ENCODE data around the gene RHBG. TPM values are rescaled to one million over a fixed set of nuclear protein-coding genes. Genes with fewer than 3 reads are reported as not detected.
"Not testable (repeated sequence)": the region's sequence is repeated elsewhere in the genome, so short reads cannot be mapped to it uniquely, and the experiment has no call there.

The RHBG gene
- polyA plus RNA-seq (2013, experiment 1 of 2): 0.88 TPM
- 0.97 TPM for polyA plus RNA-seq (2013, experiment 2 of 2)

- Histone ChIP-seq H2AK5ac (ENCODE audit: low read length) (no peak within 1 kb of the TSS), H2BK15ac (replicated peaks; ENCODE audit: low read depth) (no peak within 1 kb of the TSS), H3K36me3 (ENCODE audit: control insufficient read depth, insufficient read depth, low read length) (no peaks in the 10 kb centered on the region), H3K4me3 (ENCODE audit: low read length) (peak within 1 kb of the TSS; percentile 55), H3K56ac (ENCODE audit: low read length) (peak within 1 kb of the TSS; percentile 95), H3K27me3 (ENCODE audit: insufficient read depth, low read length, poor library complexity) (no peaks in the 10 kb centered on the region), H4K5ac (ENCODE audit: low read length) (no peak within 1 kb of the TSS), H3K4me2 (ENCODE audit: low read length) (peak within 1 kb of the TSS; percentile 92), H3K79me1 (ENCODE audit: low read length) (no peaks in the 10 kb centered on the region), H3K23ac (ENCODE audit: low read length) (peak within 1 kb of the TSS; percentile 81), H4K8ac (ENCODE audit: low read depth, low read length) (no peak within 1 kb of the TSS), H2BK120ac (ENCODE audit: low read depth, low read length) (no peak within 1 kb of the TSS), H3K9ac (ENCODE audit: low read length) (peak within 1 kb of the TSS; percentile 84), H3K79me2 (ENCODE audit: control insufficient read depth, insufficient read depth, low read length) (no peaks in the 10 kb centered on the region), H3K27ac (ENCODE audit: low read depth, low read length) (no peak within 1 kb of the TSS), H2BK5ac (ENCODE audit: low read length) (peak within 1 kb of the TSS; percentile 70), H3K4me1 (ENCODE audit: control insufficient read depth, low read depth, low read length) (peaks cover 10% of the 10 kb centered on the region), H3K18ac (ENCODE audit: low read length) (peak within 1 kb of the TSS; percentile 21), H3K4ac (ENCODE audit: low read depth, low read length) (no peak within 1 kb of the TSS)
- no CpG with 5 or more reads among the region's 48 CpGs for WGBS (ENCODE audit: extremely low coverage, insufficient coverage, low lambda C conversion rate)
- peak; percentile 81 for DNase-seq
Observed at GRCh38 chr1:156368889-156369684, at the start of gene RHBG. RHBG (plus strand) TSS chr1:156369211; CDS start chr1:156369250, 39 bp downstream.

DNA sequence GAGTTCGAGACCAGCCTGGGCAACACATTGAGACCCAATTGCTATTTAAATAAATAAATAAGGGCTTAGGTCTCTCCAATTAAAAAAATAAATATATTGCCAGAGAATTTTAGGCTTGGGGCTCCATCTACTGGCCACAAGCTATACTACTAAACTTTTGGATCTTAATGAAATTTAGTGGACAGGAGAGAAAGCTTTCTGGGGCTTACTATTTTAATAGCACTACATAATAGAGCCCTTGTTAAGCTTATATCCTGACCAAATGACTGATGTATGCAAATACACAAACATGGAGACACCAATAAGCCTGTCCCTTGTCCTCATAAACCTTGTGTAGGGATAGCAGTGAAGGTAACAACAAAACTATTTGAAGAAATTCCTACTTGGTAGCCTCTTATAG is 49.3 kb upstream of the RHBG start:
- Histone ChIP-seq H3K4me3 (ENCODE audit: low read length) (no peak overlapping the region), H2AK5ac (ENCODE audit: low read length) (no peak overlapping the region), H3K79me2 (ENCODE audit: control insufficient read depth, insufficient read depth, low read length) (no peaks in the 10 kb centered on the region), H3K36me3 (ENCODE audit: control insufficient read depth, insufficient read depth, low read length) (peaks cover 31% of the 10 kb centered on the region), H2BK15ac (replicated peaks; ENCODE audit: low read depth) (no peak overlapping the region), H3K79me1 (ENCODE audit: low read length) (peaks cover 2% of the 10 kb centered on the region), H4K5ac (ENCODE audit: low read length) (no peak overlapping the region), H3K27ac (ENCODE audit: low read depth, low read length) (no peak overlapping the region), H3K18ac (ENCODE audit: low read length) (no peak overlapping the region), H3K4me1 (ENCODE audit: control insufficient read depth, low read depth, low read length) (no peaks in the 10 kb centered on the region), H2BK5ac (ENCODE audit: low read length) (no peak overlapping the region), H2BK120ac (ENCODE audit: low read depth, low read length) (no peak overlapping the region), H3K9ac (ENCODE audit: low read length) (no peak overlapping the region), H4K8ac (ENCODE audit: low read depth, low read length) (no peak overlapping the region), H3K27me3 (ENCODE audit: insufficient read depth, low read length, poor library complexity) (no peaks in the 10 kb centered on the region), H3K4me2 (ENCODE audit: low read length) (no peak overlapping the region), H3K23ac (ENCODE audit: low read length) (no peak overlapping the region), H3K56ac (ENCODE audit: low read length) (no peak overlapping the region), H3K4ac (ENCODE audit: low read depth, low read length) (no peak overlapping the region)
- no CpG with 5 or more reads among the region's 1 CpG for WGBS (ENCODE audit: extremely low coverage, insufficient coverage, low lambda C conversion rate)
- peak; percentile 22 for DNase-seq

- no peaks in the 10 kb centered on the region for H3K27me3 ChIP-seq (ENCODE audit: insufficient read depth, low read length, poor library complexity)
- no peak overlapping the region for H3K9ac ChIP-seq (ENCODE audit: low read length)
- H3K36me3 ChIP-seq (ENCODE audit: control insufficient read depth, insufficient read depth, low read length): peaks cover 31% of the 10 kb centered on the region
- no peak overlapping the region for H3K23ac ChIP-seq (ENCODE audit: low read length)
- H3K4ac ChIP-seq (ENCODE audit: low read depth, low read length): no peak overlapping the region
- DNase-seq: no peak
- H4K5ac ChIP-seq (ENCODE audit: low read length): no peak overlapping the region
- H2BK5ac ChIP-seq (ENCODE audit: low read length): no peak overlapping the region
- no peak overlapping the region for H3K18ac ChIP-seq (ENCODE audit: low read length)
- H3K4me3 ChIP-seq (ENCODE audit: low read length): no peak overlapping the region
- no peak overlapping the region for H4K8ac ChIP-seq (ENCODE audit: low read depth, low read length)
- no peak overlapping the region for H3K27ac ChIP-seq (ENCODE audit: low read depth, low read length)
- no peak overlapping the region for H3K56ac ChIP-seq (ENCODE audit: low read length)
- H3K79me1 ChIP-seq (ENCODE audit: low read length): peaks cover 2% of the 10 kb centered on the region
- H2AK5ac ChIP-seq (ENCODE audit: low read length): no peak overlapping the region
- H3K79me2 ChIP-seq (ENCODE audit: control insufficient read depth, insufficient read depth, low read length): no peaks in the 10 kb centered on the region
- no CpG with 5 or more reads among the region's 3 CpGs for WGBS (ENCODE audit: extremely low coverage, insufficient coverage, low lambda C conversion rate)
- H3K4me2 ChIP-seq (ENCODE audit: low read length): no peak overlapping the region
- no peak overlapping the region for H2BK120ac ChIP-seq (ENCODE audit: low read depth, low read length)
- H2BK15ac ChIP-seq (replicated peaks; ENCODE audit: low read depth): no peak overlapping the region
- H3K4me1 ChIP-seq (ENCODE audit: control insufficient read depth, low read depth, low read length): no peaks in the 10 kb centered on the region
Observed at GRCh38 chr1:156320560-156320959, 48.5 kb upstream of the RHBG start.

DNA sequence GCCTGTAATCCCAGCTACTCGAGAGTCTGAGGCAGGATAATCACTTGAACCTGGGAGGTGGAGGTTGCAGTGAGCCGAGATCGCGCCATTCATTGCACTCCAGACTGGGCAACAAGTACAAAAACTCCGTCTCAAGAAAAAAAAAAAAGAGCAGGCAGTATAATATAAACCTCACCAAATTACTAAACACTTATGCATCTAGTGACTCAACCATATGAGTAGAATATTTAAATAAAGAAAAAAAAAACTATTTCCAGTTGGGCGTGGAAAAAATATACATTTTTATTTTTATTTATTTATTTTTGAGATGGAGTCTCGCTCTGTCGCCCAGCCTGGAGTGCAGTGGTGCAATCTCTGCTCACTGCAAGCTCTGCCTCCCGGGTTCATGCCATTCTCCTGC is 45.8 kb upstream of the RHBG start:
- not testable (repeated sequence) for H3K23ac ChIP-seq (ENCODE audit: low read length); H2BK15ac ChIP-seq (replicated peaks; ENCODE audit: low read depth); H3K4me2 ChIP-seq (ENCODE audit: low read length); H2BK120ac ChIP-seq (ENCODE audit: low read depth, low read length); H2AK5ac ChIP-seq (ENCODE audit: low read length); H3K56ac ChIP-seq (ENCODE audit: low read length); H4K8ac ChIP-seq (ENCODE audit: low read depth, low read length); H3K9ac ChIP-seq (ENCODE audit: low read length); H3K4me1 ChIP-seq (ENCODE audit: control insufficient read depth, low read depth, low read length); H3K4ac ChIP-seq (ENCODE audit: low read depth, low read length); H3K27ac ChIP-seq (ENCODE audit: low read depth, low read length); H4K5ac ChIP-seq (ENCODE audit: low read length); H3K79me1 ChIP-seq (ENCODE audit: low read length); DNase-seq; H3K4me3 ChIP-seq (ENCODE audit: low read length); H3K79me2 ChIP-seq (ENCODE audit: control insufficient read depth, insufficient read depth, low read length); H3K18ac ChIP-seq (ENCODE audit: low read length); H3K27me3 ChIP-seq (ENCODE audit: insufficient read depth, low read length, poor library complexity); H2BK5ac ChIP-seq (ENCODE audit: low read length)
- no CpG with 5 or more reads among the region's 9 CpGs for WGBS (ENCODE audit: extremely low coverage, insufficient coverage, low lambda C conversion rate)
- peaks cover 19% of the 10 kb centered on the region for H3K36me3 ChIP-seq (ENCODE audit: control insufficient read depth, insufficient read depth, low read length)

DNA sequence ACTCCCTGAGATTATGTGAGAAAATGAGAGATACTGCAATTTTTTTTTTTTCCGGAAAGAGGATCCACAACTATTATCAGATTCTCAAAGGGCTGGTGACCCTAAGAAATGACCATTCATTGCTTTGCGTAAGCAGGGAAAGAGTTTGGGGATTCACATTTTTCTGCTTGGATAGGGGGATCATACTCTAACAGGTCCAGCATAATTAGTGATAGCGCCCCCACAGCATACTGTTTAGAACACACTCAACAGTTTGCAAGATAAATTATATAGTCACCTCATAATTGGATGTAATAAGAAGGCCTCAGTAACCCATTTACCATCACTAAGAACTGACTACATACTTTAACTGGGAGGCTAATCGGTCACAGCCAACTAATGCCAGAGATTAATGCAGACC is 32.8 kb upstream of the RHBG start:
- H3K9ac ChIP-seq (ENCODE audit: low read length): peak overlapping the region; percentile 96

More for the DNA sequence above, 32.8 kb upstream of the RHBG start:
- Histone ChIP-seq H2BK120ac (ENCODE audit: low read depth, low read length) (no peak overlapping the region), H4K5ac (ENCODE audit: low read length) (no peak overlapping the region), H3K4ac (ENCODE audit: low read depth, low read length) (no peak overlapping the region), H3K36me3 (ENCODE audit: control insufficient read depth, insufficient read depth, low read length) (peaks cover 4% of the 10 kb centered on the region), H3K4me1 (ENCODE audit: control insufficient read depth, low read depth, low read length) (peaks cover 2% of the 10 kb centered on the region), H3K79me1 (ENCODE audit: low read length) (peaks cover 8% of the 10 kb centered on the region), H3K4me2 (ENCODE audit: low read length) (peak overlapping the region; percentile 63), H3K56ac (ENCODE audit: low read length) (peak overlapping the region; percentile 62), H2AK5ac (ENCODE audit: low read length) (no peak overlapping the region), H3K18ac (ENCODE audit: low read length) (no peak overlapping the region), H3K79me2 (ENCODE audit: control insufficient read depth, insufficient read depth, low read length) (peaks cover 31% of the 10 kb centered on the region), H3K27me3 (ENCODE audit: insufficient read depth, low read length, poor library complexity) (no peaks in the 10 kb centered on the region), H4K8ac (ENCODE audit: low read depth, low read length) (no peak overlapping the region), H3K23ac (ENCODE audit: low read length) (no peak overlapping the region), H3K27ac (ENCODE audit: low read depth, low read length) (no peak overlapping the region), H3K4me3 (ENCODE audit: low read length) (peak overlapping the region; percentile 9), H2BK15ac (replicated peaks; ENCODE audit: low read depth) (no peak overlapping the region), H2BK5ac (ENCODE audit: low read length) (no peak overlapping the region)
- WGBS (ENCODE audit: extremely low coverage, insufficient coverage, low lambda C conversion rate): no CpG with 5 or more reads among the region's 4 CpGs
- peak; percentile 13 for DNase-seq
